ENCODE measurements around the gene SPACA5. TPM values are rescaled to one million over a fixed set of nuclear protein-coding genes. Genes with fewer than 3 reads are reported as not detected.

Gene SPACA5
- not detected in 2 replicates for total RNA-seq

DNA sequence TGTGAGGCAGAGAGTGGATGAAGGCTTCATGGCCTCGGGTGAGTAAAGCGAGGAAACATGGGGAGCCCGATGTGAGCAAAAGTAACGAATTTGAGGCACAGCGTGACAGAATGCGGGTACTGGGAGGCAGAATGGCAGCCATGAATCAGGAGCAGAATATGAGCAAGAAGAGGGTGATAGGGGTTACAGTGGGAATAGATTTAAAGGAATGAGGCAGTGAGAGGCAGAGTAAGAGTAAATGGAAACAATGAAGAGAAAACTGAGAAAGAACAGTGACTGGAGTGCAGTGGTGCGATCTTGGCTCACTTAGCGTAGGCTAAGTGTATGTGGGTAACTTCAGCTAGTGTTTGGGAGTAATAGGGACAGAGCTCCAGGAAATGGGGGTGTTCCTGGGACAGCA lies at the start of gene SPACA5:
SPACA5 (plus strand) TSS at position 301 of the 400 bp plus-strand sequence. CDS start 815 bp downstream, outside the sequence.

DNA sequence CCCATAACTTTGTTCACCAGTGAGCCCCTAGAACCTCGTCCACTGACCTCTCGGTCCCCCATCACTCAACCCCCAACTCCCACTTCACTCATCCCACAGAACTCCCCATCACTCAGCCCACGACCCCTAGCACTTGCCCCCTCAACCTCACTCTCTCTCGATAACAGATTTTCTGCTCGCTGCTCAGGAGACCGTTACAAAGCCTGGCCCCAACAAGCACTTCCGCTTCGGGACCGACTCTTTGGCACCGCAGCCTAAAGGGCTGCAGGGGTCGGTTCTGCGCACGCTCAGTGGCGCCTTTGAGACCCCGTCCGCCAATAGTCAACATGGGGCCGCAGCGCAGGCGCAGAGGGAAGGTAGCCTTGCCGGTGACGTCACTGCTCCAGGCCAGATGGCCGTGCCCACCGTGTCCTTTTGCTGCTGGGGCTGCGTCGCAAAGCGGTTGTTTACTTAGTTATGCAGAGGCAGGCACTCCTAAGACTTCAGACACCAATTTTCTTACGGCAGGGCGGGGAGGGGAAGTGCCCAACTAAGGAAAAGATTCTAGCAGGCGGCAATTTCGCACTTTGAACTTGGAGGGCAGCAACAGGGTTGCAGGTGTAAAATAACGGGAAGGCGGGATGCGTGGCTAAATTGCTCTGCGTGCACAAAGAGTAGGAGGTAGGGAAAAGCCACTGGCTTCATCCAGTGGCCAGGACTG lies 2.9 kb upstream of the SPACA5 start, which contains the start of gene ZNF182:
ZNF182 (minus strand) TSS at position 232 of the 700 bp plus-strand sequence. CDS start 1,380 bp downstream, outside the sequence.

Other genes with a start within 250 kb of the SPACA5 start
- gene ZNF81, start 170.1 kb upstream of the SPACA5 start, total RNA-seq: 1.6 and 1.9 TPM in 2 replicates
- 1.8 and 2.2 TPM in 2 replicates for gene ZNF182, start 3.0 kb upstream of the SPACA5 start, total RNA-seq
- 0.26 and 0.58 TPM in 2 replicates for gene ZNF630, start 64.7 kb downstream of the SPACA5 start, total RNA-seq
- not detected in 2 replicates for gene SPACA5B, start 123.6 kb downstream of the SPACA5 start, total RNA-seq
- gene SSX5, start 189.8 kb downstream of the SPACA5 start, total RNA-seq: not detected in 2 replicates
- not detected in 2 replicates for gene SSX1, start 248.4 kb downstream of the SPACA5 start, total RNA-seq